ENCODE results near the gene RPA1. TPM values are rescaled to one million over a fixed set of nuclear protein-coding genes. Genes with fewer than 3 reads are reported as not detected.

RPA1 gene
- total and polyA plus RNA-seq, 10 of the 15 experiments (the other 5 are each of a cell fraction or from before 2014, with no cell fraction given): 35.9 to 198 (median 71.2) TPM

DNA sequence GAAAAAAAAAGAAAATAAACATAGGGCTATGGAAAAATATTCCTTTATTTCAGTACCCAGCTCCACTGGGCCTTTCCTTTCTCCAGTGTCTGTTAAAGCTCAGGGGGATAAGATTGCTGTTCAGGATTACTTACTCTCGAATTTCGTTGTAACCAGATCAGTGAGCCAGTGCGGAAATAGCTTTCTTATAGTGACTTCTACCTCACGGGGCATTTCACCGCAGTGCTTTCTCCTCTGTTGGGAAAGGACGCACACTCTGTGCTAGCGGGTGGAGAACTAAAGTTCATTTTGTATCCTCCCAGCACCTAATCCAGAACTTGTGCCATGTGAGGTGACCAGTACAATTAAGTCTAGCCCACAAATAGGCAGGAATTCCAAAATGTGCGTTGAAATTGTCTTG lies 38.3 kb downstream of the RPA1 start:
- Histone ChIP-seq H3K4me1 (ENCODE audit: control insufficient read depth, insufficient read depth, low read length) (no peaks in the 10 kb centered on the region), H3K79me2 (ENCODE audit: control insufficient read depth, insufficient read depth, low read length) (no peaks in the 10 kb centered on the region), H3K9ac (ENCODE audit: control insufficient read depth, insufficient read depth, low read length) (no peak overlapping the region), H3K4me2 (ENCODE audit: control insufficient read depth, insufficient read depth) (no peak overlapping the region), H2AFZ (ENCODE audit: control insufficient read depth, low read depth, low read length) (no peak overlapping the region), H4K20me1 (ENCODE audit: control insufficient read depth, insufficient read depth) (no peaks in the 10 kb centered on the region), H3K27me3 (replicated peaks in 1 of 2; ENCODE audit: control insufficient read depth in 2 of 2, insufficient read depth in 2 of 2, low read length in 1 of 2) (no peaks in the 10 kb centered on the region), H3K9me3 (replicated peaks; ENCODE audit: control insufficient read depth, insufficient read depth, low read length) (no peaks in the 10 kb centered on the region), H3K36me3 (ENCODE audit: control insufficient read depth in 2 of 2, insufficient read depth in 2 of 2, low read length in 1 of 2) (peaks cover 3 to 10% of the 10 kb centered on the region in 2 experiments; a peak in 3 of 4 replicates), H3K4me3 (no peak overlapping the region), H3K27ac (ENCODE audit: control insufficient read depth, insufficient read depth) (no peak overlapping the region)
- ChIA-PET SMC1A (ENCODE audit: uncharacterized antibody, unreplicated experiment) (interaction anchor here (1.0 to 1.5 kb wide), 2 partner anchors 147 to 151 kb away, joined by 3 to 5 read pairs; no protein-coding TSS in a partner anchor), CTCF (interaction anchor here (0.7 to 12.9 kb wide), 3 partner anchors 130 to 548 kb away, joined by 3 to 232 read pairs (median 3); no protein-coding TSS in a partner anchor), RAD21 (ENCODE audit: unreplicated experiment) (interaction anchor here (0.8 kb wide), 1 partner anchor 137 kb away, joined by 3 read pairs; no protein-coding TSS in a partner anchor), POLR2A (interaction anchor here (0.8 to 1.5 kb wide), 2 partner anchors 146 to 151 kb away, joined by 3 to 4 read pairs; no protein-coding TSS in a partner anchor)
- DNase-seq (ENCODE audit: low read depth, low spot score) (no peak), FAIRE-seq (no peak), ATAC-seq (no peak)
- TF ChIP-seq PAX8 (IDR thresholded peaks at IDR 0.05) (no peak), IKZF1 (conservative IDR thresholded peaks at IDR 0.05) (no peak), NFXL1 (IDR thresholded peaks at IDR 0.05; ENCODE audit: borderline replicate concordance) (no peak), EZH2 (IDR thresholded peaks at IDR 0.05; ENCODE audit: borderline replicate concordance, control insufficient read depth, low read depth, low read length) (no peak), EED (IDR thresholded peaks at IDR 0.05; ENCODE audit: low read depth) (no peak), WRNIP1 (IDR thresholded peaks at IDR 0.05; ENCODE audit: borderline replicate concordance, low read depth, low read length) (no peak), PAX5 (IDR thresholded peaks at IDR 0.05; ENCODE audit: borderline replicate concordance, low read depth, low read length) (no peak), RAD21 (IDR thresholded peaks at IDR 0.05; ENCODE audit: insufficient read depth, low read depth, low read length) (no peak), POLR2AphosphoS2 (IDR thresholded peaks at IDR 0.05; ENCODE audit: low read depth, low read length) (no peak), CREM (IDR thresholded peaks at IDR 0.05; ENCODE audit: low read depth) (no peak)
- no TSS peak for BruUV-seq (replicated peaks)
- 98% methylated on average over 8 of the region's 8 CpGs for WGBS (ENCODE audit: insufficient coverage, insufficient replicate concordance, low lambda C conversion rate, missing lambda C conversion rate)
- in situ Hi-C loops (cut with MboI): no loop called here
- intact Hi-C loops (cut with micrococcal nuclease; ENCODE audit: unreplicated experiment): no loop called here
